Endothelial cell of umbilical vein (primary cell): ENCODE results near the gene IL17RD.

Experiments used
- EZH2 ChIP-seq: IDR thresholded peaks from 2 replicates; pipeline ENCODE4 v1.6.1; 2012; ENCODE audit warnings: borderline replicate concordance, low read depth, mild to moderate bottlenecking, moderate library complexity, low read length, inconsistent platforms; ENCODE audit not compliant: severe bottlenecking
- FOS ChIP-seq: IDR thresholded peaks from 2 replicates; pipeline ENCODE4 v1.6.1; 2011; ENCODE audit warnings: mild to moderate bottlenecking, low read length, moderate library complexity, borderline replicate concordance; ENCODE audit not compliant: insufficient read depth
- POLR2A ChIP-seq: IDR thresholded peaks from 2 replicates; pipeline ENCODE4 v1.6.1; 2012; ENCODE audit warnings: low read depth, mild to moderate bottlenecking, control low read depth, low read length
- POLR2AphosphoS5 ChIP-seq: IDR thresholded peaks from 2 replicates; pipeline ENCODE4 v1.6.1; 2012; ENCODE audit warnings: low read depth, mild to moderate bottlenecking, control low read depth, low read length, moderate library complexity; ENCODE audit not compliant: insufficient read depth
- TF ChIP-seq, protein P1 (sequence below), 2 donors: IDR thresholded peaks; 1 replicate in 1 of 2; 2 replicates in 1 of 2; pipeline ENCODE4 v1.5.1; 2011; ENCODE audit warnings: low read length in 2 of 2, mild to moderate bottlenecking in 2 of 2, moderate library complexity in 2 of 2, control low read depth in 1 of 2, inconsistent platforms in 1 of 2, low read depth in 1 of 2; ENCODE audit not compliant: insufficient read depth in 1 of 2; ENCODE audit errors: extremely low read depth in 1 of 2
- TF ChIP-seq, protein P2 (sequence below): IDR thresholded peaks from 2 replicates; pipeline ENCODE4 v1.6.1; 2011; ENCODE audit not compliant: insufficient read depth, insufficient read length

DNA sequence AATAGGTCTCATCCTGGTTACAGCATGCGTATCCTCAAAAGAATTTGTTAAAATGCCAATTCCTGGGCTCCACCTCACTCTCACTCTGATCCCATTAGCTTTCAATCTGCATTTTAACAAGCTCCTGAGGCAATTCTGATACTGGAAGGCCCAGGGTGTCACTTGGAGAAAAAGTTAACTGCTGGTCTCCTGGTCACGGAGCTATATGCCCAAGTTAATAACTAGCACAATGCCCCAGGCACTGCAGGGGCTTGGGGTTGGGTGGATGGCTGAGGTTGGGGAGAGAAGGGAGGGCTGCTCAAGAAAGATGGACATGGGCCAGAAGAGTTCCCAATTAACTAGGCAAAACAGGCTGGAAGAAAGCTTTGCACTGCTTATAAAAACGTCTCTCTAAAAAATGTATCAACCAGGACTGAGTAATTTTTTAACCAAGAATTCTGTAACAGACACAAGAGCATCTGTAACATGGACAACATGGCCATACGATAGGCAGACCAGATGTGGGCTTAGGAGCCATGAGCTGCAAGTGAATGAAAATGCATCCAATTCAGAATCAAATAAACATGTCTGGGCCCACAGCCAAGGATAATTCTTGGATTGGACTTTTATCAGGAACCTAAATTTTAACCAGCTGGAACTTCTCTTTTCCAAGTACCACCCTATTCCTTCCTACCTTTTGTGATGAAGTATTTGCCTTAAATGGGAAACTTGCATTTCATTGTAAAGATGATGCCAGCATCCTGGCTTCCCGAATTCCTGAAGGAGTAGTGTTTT lies 4.2 kb downstream of the IL17RD start:
- TF ChIP-seq, protein P1, sequence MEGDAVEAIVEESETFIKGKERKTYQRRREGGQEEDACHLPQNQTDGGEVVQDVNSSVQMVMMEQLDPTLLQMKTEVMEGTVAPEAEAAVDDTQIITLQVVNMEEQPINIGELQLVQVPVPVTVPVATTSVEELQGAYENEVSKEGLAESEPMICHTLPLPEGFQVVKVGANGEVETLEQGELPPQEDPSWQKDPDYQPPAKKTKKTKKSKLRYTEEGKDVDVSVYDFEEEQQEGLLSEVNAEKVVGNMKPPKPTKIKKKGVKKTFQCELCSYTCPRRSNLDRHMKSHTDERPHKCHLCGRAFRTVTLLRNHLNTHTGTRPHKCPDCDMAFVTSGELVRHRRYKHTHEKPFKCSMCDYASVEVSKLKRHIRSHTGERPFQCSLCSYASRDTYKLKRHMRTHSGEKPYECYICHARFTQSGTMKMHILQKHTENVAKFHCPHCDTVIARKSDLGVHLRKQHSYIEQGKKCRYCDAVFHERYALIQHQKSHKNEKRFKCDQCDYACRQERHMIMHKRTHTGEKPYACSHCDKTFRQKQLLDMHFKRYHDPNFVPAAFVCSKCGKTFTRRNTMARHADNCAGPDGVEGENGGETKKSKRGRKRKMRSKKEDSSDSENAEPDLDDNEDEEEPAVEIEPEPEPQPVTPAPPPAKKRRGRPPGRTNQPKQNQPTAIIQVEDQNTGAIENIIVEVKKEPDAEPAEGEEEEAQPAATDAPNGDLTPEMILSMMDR (IDR thresholded peaks at IDR 0.05; ENCODE audit: extremely low read depth in 1 of 2, insufficient read depth in 1 of 2, low read depth in 1 of 2, low read length in 2 of 2) = no peak
- TF ChIP-seq POLR2A (no peak), POLR2AphosphoS5 (no peak), EZH2 (no peak), FOS (no peak)
- TF ChIP-seq, protein P2, sequence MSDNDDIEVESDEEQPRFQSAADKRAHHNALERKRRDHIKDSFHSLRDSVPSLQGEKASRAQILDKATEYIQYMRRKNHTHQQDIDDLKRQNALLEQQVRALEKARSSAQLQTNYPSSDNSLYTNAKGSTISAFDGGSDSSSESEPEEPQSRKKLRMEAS = no peak
